Esophagus squamous epithelium (tissue), 5 donors: ENCODE measurements around the gene DUSP14. TPM values are rescaled to one million over a fixed set of nuclear protein-coding genes. Genes with fewer than 3 reads are reported as not detected.
"Not testable (repeated sequence)": the region's sequence is repeated elsewhere in the genome, so short reads cannot be mapped to it uniquely, and the experiment has no call there.

ENCODE experiments used
- DNase-seq: peaks from one replicate; lab custom pipeline; 2025; lab: John Stamatoyannopoulos, UW
- H3K27ac ChIP-seq, 4 donors: fragments of 200-600 bp; sonication (generic); one replicate each; pipeline ENCODE4 v1.5.1; 2016 to 2019; ENCODE audit warnings: mild to moderate bottlenecking in 1 of 4
- H3K27me3 ChIP-seq, 4 donors: fragments of 200-600 bp; sonication (generic); 1 replicate in 3 of 4; 2 replicates in 1 of 4; pipeline versions ENCODE4 v1.5.1 to v1.6.0; 2017 to 2021; ENCODE audit warnings: antibody characterized with exemption in 1 of 4
- H3K36me3 ChIP-seq, 3 donors: fragments of 200-600 bp; sonication (generic); one replicate each; pipeline ENCODE4 v1.5.1; 2016 to 2019
- H3K4me1 ChIP-seq, 3 donors: fragments of 200-600 bp; sonication (generic); one replicate each; pipeline ENCODE4 v1.5.1; 2017 to 2019
- H3K4me3 ChIP-seq, 4 donors: fragments of 200-600 bp; sonication (generic); 1 replicate in 3 of 4; 2 replicates in 1 of 4; pipeline ENCODE4 v1.5.1; 2016 to 2019; ENCODE audit warnings: mild to moderate bottlenecking in 2 of 4, moderate library complexity in 1 of 4
- H3K9me3 ChIP-seq, 3 donors: fragments of 200-600 bp; sonication (generic); one replicate each; pipeline ENCODE4 v1.5.1; 2016 to 2019
- POLR2A ChIP-seq, 4 donors: fragments of 450-650 bp; IDR thresholded peaks; one replicate each; pipeline ENCODE4 v1.6.1; 2017; ENCODE audit warnings: antibody characterized with exemption in 4 of 4, mild to moderate bottlenecking in 4 of 4, moderate library complexity in 3 of 4
- WGBS, 2 donors: methylation state at CpG; one replicate each; pipeline ENCODE4 v1.1.5; 2018; 5-methylcytosine and 5-hydroxymethylcytosine counted together
- intact Hi-C: fragments of 100-400 bp; cut with DNase I; formaldehyde crosslinking; loops from one replicate; pipeline ENCODE4 v1.15.0; 2022
- total RNA-seq, 4 donors: library from RNA; depleted of rRNA; stranded (reverse); fragments of >200 nt; gene quantifications; one replicate each; pipeline ENCODE4 v1.1.0, GENCODE V29; 2016
- TF ChIP-seq, protein P1 (sequence below), 6 experiments: fragments of 450-650 bp in 4 of 6; fragments of 200-600 bp in 2 of 6; sonication (generic) in 2 of 6; IDR thresholded peaks; one replicate each; pipeline ENCODE4 v1.5.1; 2016 to 2019; ENCODE audit warnings: antibody characterized with exemption in 6 of 6, mild to moderate bottlenecking in 4 of 6, moderate library complexity in 4 of 6
- donor health status: DM: yes; HTN: yes; CAD: no.

DUSP14 gene
- total RNA-seq, 4 donors from 2014 or later, result 11.4 to 28.8 (median 20.4) TPM

DNA sequence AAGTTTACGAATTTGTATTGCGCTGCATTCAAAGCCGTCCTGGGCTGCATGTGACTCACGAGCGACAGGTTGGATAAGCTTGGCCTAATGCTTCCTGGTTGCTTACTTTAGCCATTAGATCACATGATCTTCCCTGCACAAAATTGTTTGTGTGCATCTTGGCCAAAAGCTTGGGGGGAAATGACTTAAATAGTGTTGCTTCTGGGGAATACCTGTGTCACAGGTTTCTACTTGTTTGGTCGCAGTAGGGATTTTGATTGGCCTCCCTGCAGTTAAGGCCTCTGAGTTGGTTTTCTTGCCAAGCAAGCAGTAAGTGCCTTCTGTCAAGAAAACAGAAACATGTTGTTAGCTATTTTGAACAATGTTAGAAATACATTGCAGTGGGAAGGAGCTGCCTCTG lies 39.6 kb upstream of the DUSP14 start:
- Histone ChIP-seq H3K9me3 (no peaks in the 10 kb centered on the region), H3K4me1 (peaks cover 3 to 79% (median 6%) of the 10 kb centered on the region in 3 donors), H3K36me3 (peaks cover 0 to 30% (median 0%) of the 10 kb centered on the region in 3 donors), H3K27me3 (no peaks in the 10 kb centered on the region), H3K4me3 (no peak overlapping the region), H3K27ac (peak overlapping the region; percentile 60 to 82 (median 76))
- TF ChIP-seq, protein P1, sequence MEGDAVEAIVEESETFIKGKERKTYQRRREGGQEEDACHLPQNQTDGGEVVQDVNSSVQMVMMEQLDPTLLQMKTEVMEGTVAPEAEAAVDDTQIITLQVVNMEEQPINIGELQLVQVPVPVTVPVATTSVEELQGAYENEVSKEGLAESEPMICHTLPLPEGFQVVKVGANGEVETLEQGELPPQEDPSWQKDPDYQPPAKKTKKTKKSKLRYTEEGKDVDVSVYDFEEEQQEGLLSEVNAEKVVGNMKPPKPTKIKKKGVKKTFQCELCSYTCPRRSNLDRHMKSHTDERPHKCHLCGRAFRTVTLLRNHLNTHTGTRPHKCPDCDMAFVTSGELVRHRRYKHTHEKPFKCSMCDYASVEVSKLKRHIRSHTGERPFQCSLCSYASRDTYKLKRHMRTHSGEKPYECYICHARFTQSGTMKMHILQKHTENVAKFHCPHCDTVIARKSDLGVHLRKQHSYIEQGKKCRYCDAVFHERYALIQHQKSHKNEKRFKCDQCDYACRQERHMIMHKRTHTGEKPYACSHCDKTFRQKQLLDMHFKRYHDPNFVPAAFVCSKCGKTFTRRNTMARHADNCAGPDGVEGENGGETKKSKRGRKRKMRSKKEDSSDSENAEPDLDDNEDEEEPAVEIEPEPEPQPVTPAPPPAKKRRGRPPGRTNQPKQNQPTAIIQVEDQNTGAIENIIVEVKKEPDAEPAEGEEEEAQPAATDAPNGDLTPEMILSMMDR (IDR thresholded peaks at IDR 0.05), result no peak
- no peak for TF ChIP-seq POLR2A (IDR thresholded peaks at IDR 0.05)
- no peak for DNase-seq
- 55 to 68% methylated on average over 6 of the region's 6 CpGs for WGBS, 2 donors
- intact Hi-C loops, result no loop called here

DNA sequence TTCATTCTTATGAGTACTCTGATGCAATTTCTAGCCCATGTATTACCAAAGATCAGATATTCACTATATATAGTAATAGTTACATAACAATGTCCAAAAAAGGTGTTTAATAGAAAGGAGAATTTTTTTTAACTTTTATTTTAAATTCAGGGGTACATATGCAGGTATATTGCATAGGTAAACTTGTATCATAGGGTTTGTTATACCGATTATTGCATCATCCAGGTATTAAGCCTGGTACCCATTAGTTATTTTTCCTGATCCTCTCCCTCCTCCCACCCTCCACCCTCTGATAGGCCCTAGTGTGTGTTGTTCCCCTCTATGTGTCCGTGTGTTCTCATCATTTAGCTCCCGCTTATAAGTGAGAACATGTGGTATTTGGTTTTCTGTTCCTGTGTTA lies 31.9 kb upstream of the DUSP14 start:
- H3K27me3 ChIP-seq, H3K27ac ChIP-seq, DNase-seq, H3K9me3 ChIP-seq, H3K4me3 ChIP-seq, intact Hi-C loops: not testable (repeated sequence)
- Histone ChIP-seq H3K36me3 (peaks cover 0 to 39% (median 0%) of the 10 kb centered on the region in 3 donors), H3K4me1 (peaks cover 0 to 10% (median 0%) of the 10 kb centered on the region in 3 donors)
- WGBS, 2 donors, result 87 to 99% methylated on average over 3 of the region's 3 CpGs

DNA sequence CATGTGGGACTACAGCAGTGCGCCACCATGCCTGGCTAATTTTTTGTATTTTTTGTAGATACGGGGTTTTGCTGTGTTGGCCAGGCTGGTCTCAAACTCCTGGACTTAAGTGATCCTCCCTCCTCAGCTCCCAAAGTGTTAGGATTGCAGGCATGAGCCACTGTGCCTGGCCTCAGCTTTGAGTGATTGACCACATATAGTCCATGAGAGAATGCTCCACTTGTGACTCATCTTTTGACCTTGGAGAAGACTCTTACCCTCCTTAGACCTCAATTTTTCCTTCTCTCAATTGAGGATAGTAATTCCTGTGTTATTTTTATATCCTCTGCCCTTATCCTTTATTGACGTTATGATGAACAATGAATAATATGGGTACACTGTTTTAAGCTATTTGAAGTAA lies 30.9 kb upstream of the DUSP14 start:
- no peak for DNase-seq
- Histone ChIP-seq H3K27me3 (no peaks in the 10 kb centered on the region), H3K36me3 (peaks cover 0 to 49% (median 0%) of the 10 kb centered on the region in 3 donors), H3K27ac (no peak overlapping the region), H3K4me1 (peaks cover 0 to 9% (median 0%) of the 10 kb centered on the region in 3 donors), H3K9me3 (no peaks in the 10 kb centered on the region), H3K4me3 (no peak overlapping the region)
- intact Hi-C loops, result no loop called here
- WGBS, 2 donors, result 94% methylated on average over 3 of the region's 3 CpGs
- TF ChIP-seq, protein P1 (IDR thresholded peaks at IDR 0.05), result no peak
- TF ChIP-seq POLR2A (IDR thresholded peaks at IDR 0.05), result no peak

DNA sequence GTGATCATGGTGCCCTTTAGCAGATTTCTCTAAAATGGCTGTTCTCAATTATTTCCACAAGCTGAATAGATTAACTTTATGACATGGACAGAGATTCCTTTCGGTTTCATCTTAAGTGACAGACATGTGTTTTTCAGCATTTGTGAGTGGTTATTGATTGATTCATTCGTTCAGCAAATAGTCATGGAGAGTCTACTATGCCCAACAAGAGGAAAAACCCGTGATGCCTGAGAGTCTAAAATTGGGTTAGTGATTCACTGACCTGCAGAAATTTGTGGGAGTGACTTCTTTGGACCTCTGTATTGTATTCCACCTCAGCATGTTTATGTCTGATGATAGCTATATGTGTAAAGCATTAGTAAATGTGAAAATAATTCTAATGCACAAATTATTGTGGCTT lies 28.0 kb upstream of the DUSP14 start:
- intact Hi-C loops, result no loop called here
- peaks cover 0 to 21% (median 0%) of the 10 kb centered on the region in 3 donors for H3K4me1 ChIP-seq
- H3K36me3 ChIP-seq, result peaks cover 0 to 75% (median 7%) of the 10 kb centered on the region in 3 donors
- no peak overlapping the region for H3K27ac ChIP-seq
- no peaks in the 10 kb centered on the region for H3K27me3 ChIP-seq
- H3K9me3 ChIP-seq, result no peaks in the 10 kb centered on the region
- TF ChIP-seq POLR2A (IDR thresholded peaks at IDR 0.05), result no peak
- TF ChIP-seq, protein P1 (IDR thresholded peaks at IDR 0.05), result no peak
- DNase-seq, result no peak
- WGBS, 2 donors, result 81 to 86% methylated on average over 3 of the region's 3 CpGs
- no peak overlapping the region for H3K4me3 ChIP-seq

DNA sequence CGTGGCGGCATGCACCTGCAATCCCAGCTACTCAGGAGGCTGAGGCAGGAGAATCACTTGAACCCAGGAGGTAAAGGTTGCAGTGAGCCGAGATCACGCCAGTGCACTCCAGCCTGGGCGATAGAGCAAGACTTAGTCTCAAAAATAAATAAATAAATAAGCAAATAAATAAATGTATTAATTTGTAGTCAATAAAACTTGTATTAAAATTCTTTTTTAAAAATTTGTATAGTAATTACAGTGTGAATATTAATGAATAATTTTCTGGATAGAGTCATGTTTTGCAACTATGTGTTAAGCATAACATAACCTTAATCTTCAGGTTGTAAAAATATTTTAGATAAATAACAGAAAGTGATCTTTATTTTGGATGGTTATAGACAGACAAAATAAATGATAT lies 27.2 kb upstream of the DUSP14 start:
- Histone ChIP-seq H3K4me3 (no peak overlapping the region), H3K9me3 (no peaks in the 10 kb centered on the region), H3K36me3 (peaks cover 3 to 79% (median 7%) of the 10 kb centered on the region in 3 donors), H3K27ac (no peak overlapping the region), H3K27me3 (no peaks in the 10 kb centered on the region), H3K4me1 (peaks cover 0 to 26% (median 0%) of the 10 kb centered on the region in 3 donors)
- TF ChIP-seq, protein P1 (IDR thresholded peaks at IDR 0.05), result no peak
- no peak for TF ChIP-seq POLR2A (IDR thresholded peaks at IDR 0.05)
- DNase-seq, result no peak
- intact Hi-C loops, result no loop called here
- 96 to 97% methylated on average over 5 of the region's 5 CpGs for WGBS, 2 donors

DNA sequence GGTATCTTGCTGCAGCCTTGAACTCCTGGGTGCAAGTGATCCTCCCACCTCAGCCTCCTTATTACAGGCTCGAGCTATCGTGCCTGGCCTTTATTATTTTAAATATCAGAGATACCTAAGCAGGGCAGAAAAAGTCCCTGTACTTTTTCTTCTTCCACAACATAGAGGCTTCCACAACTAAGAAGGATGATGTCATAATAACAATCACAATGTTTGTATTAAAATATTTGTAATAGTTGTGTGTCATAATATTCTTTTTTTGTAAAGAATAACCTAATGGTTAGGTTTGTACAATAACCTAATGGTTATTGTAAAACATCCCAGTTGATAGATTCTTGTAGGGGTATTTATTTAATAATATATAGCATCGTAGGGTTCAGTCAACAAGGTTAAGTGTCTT lies 26.7 kb upstream of the DUSP14 start:
- H3K27ac ChIP-seq, result no peak overlapping the region
- no peaks in the 10 kb centered on the region for H3K9me3 ChIP-seq
- no peaks in the 10 kb centered on the region for H3K27me3 ChIP-seq
- DNase-seq, result no peak
- intact Hi-C loops, result no loop called here
- H3K36me3 ChIP-seq, result peaks cover 5 to 80% (median 12%) of the 10 kb centered on the region in 3 donors
- WGBS, 2 donors, result 87 to 98% methylated on average over 3 of the region's 3 CpGs
- TF ChIP-seq POLR2A (IDR thresholded peaks at IDR 0.05), result no peak
- TF ChIP-seq, protein P1 (IDR thresholded peaks at IDR 0.05), result no peak
- H3K4me1 ChIP-seq, result peaks cover 0 to 26% (median 0%) of the 10 kb centered on the region in 3 donors
- H3K4me3 ChIP-seq, result no peak overlapping the region
